GM21515 (cell line): ENCODE data around the gene SHKBP1.
"Not testable (repeated sequence)": the region's sequence is repeated elsewhere in the genome, so short reads cannot be mapped to it uniquely, and the experiment has no call there.

Experiments used
- ATAC-seq: cut with Tn5 transposase; IDR thresholded peaks from one replicate; pipeline ENCODE4 v1.9.1; 2021; ENCODE audit not compliant: unreplicated experiment

Gene SHKBP1

GRCh38 chr19:40553885-40554857 lies 22.5 kb upstream of the SHKBP1 start:
- no peak for ATAC-seq

GRCh38 chr19:40555978-40556689 lies 20.5 kb upstream of the SHKBP1 start:
- no peak for ATAC-seq

DNA sequence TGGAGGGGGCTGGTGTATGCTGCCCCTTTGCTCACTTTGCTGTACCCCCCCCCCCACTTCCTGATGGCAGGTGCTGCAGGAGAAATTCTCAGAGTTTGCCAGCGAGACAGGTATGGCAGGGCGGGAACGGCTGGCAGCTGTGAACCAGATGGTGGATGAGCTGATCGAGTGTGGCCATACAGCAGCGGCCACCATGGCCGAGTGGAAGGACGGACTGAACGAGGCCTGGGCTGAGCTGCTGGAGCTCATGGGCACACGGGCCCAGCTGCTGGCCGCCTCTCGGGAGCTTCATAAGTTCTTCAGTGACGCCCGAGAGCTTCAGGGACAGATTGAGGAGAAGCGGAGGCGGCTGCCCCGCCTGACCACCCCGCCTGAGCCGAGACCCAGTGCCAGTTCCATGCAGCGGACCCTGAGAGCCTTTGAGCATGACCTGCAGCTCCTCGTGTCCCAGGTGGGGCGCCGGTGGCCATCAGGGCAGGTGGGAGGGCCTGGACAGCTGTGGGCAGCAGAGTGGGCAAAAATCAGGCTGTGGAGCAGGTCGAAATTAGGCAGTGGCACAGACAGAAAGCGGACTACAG lies 19.6 kb upstream of the SHKBP1 start:
- no peak for ATAC-seq

GRCh38 chr19:40559394-40559793 lies 17.3 kb upstream of the SHKBP1 start:
- ATAC-seq: no peak

GRCh38 chr19:40560092-40560507 lies 16.6 kb upstream of the SHKBP1 start:
- no peak for ATAC-seq

GRCh38 chr19:40561947-40562346 lies 14.7 kb upstream of the SHKBP1 start:
- no peak for ATAC-seq

GRCh38 chr19:40564535-40564934 lies 12.1 kb upstream of the SHKBP1 start:
- ATAC-seq: not testable (repeated sequence)

DNA sequence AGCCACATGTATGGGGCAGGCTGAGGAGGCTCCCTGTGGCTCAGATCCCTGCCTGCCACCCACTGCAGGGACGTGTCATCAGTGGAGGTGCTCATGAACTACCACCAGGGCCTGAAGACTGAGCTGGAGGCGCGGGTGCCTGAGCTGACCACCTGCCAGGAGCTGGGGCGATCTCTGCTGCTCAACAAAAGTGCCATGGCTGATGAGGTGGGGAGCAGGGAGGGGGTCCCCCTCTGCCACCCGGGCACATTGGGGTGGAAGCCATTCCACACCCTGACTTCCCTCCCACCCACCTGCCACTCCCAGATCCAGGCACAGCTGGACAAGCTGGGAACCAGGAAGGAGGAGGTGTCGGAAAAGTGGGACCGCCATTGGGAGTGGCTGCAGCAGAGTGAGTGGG lies 11.3 kb upstream of the SHKBP1 start:
- ATAC-seq: no peak

DNA sequence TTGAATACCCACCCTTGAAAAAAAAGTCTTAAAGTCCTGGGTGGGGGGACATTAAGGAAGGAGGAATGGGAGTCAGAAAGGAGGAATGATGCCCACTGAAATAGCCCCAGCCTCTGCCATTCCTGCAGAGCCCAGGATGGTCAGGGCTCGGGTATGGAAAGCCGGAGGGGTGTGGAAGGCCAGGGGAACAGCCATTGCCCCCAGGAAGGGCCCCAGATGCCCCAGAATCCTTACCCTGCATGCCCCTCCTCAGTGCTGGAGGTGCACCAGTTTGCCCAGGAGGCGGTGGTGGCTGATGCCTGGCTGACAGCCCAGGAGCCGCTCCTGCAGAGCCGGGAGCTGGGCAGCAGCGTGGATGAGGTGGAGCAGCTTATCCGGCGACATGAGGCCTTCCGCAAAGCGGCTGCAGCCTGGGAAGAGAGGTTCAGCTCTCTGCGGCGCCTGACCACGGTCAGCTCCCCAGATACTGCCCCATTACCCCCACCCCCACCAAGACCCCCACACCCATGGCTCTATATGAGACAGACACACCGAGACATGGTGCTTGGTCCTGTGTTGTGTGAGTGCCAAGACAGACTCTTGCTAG lies 10.7 kb upstream of the SHKBP1 start:
- no peak for ATAC-seq

DNA sequence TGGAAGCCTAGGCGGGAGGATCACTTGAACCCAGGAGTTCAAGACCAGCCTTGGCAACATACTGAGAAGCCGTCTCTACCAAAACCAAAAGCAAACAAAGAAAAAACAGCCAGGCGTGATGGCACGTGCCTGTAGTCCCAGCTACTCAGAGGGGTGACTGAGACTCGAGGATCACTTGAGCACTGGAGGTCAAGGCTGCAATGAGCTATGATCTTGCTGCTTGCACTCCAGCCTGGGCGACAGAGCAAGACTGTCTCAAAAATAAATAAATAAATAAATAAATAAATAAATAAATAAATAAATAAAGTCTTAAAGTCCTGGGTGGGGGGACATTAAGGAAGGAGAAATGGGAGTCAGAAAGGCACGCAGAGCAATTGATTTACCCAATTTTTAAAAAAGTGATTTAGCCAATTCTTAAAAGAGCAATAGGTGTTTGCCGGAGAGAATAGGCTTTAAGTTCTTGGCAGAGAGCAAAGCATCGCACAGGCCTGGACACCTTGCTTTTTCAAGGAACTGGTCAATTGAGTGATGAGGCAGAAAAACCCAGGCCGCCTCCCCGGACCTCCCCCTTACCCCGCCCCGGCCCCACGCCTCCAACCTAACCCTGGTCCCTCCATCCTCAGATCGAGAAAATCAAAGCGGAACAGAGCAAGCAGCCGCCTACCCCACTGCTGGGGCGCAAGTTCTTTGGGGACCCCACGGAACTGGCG lies 9.5 kb upstream of the SHKBP1 start:
- ATAC-seq: no peak

DNA sequence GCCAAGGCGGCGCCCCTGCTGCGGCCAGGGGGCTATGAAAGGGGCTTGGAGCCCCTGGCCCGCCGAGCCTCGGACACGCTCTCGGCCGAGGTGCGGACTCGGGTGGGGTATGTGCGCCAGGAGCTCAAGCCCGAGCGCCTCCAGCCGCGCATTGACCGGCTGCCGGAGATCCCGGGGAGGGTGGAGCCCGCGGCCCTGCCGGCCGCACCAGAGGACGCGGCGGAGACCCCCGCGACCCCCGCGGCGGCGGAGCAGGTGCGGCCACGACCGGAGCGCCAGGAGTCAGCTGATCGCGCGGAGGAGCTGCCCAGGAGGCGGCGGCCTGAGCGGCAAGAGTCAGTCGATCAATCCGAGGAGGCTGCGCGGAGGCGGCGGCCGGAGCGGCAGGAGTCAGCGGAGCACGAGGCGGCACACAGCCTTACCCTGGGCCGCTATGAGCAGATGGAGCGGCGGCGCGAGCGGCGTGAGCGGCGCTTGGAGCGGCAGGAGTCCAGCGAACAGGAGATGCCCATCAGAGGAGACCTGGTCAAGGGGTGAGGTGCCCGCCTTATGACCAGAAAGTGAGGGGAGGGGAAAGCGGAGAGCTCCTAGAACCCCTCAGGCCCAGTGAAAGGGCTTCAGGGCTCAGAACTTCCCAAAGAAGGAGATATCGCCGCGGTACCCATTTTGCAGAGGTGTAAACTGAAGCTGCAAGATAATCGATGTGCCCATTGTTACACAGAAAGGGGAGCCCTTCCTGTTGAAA lies 8.8 kb upstream of the SHKBP1 start:
- no peak for ATAC-seq

DNA sequence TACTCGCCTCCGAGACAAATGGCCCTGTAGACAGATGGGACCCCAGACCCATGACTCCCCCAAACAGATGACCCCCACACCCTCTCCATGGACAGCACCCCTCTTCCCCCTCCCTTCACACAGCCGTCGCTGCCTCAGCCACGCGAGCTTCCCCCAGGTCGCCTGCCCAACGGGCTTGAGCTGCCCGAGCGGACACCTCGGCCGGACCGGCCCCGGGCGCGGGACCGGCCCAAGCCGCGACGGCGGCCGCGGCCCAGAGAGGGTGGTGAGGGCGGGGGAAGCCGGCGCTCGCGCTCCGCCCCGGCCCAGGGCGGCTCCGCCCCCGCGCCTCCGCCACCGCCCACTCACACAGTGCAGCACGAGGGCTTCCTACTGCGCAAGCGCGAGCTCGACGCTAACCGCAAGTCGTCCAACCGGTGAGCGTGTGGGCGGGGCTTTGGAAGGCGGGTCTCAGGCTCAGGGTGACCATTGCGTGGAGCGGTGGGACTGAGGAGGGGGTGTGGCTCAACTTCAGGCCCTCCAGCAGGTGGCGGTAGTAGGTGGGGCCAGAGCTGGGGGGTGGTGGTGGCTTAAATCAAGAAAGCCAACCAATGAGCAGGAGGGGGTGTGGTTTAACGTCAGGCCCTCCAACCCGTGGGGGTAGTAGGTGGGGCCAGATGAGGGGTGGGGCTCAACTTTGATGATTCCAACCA lies 6.2 kb upstream of the SHKBP1 start:
- peak; percentile 73 for ATAC-seq

GRCh38 chr19:40571005-40571318 lies 5.7 kb upstream of the SHKBP1 start:
- no peak for ATAC-seq

GRCh38 chr19:40571831-40572495 lies 4.7 kb upstream of the SHKBP1 start:
- no peak for ATAC-seq

DNA sequence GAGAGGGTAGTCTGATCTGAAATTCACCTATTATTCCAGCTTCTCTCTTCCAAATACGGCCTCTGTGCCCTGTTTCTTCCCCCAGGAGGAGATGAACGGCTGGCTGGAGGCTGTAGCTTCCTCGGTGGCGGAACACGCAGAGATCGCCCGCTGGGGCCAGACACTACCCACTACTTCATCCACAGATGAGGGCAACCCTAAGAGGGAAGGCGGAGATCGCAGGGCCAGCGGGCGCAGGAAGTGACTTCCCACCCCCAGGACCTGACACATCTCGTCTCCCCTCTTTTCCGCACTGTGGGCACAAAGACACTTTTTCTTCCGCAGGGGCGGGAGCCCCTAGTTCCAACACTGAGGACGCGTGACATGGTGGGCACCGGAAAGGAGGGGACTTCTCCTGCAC lies 1.3 kb upstream of the SHKBP1 start:
- ATAC-seq: no peak

- ATAC-seq: peak; percentile 7
Measured at GRCh38 chr19:40576151-40576584, 505 bp upstream of the SHKBP1 start.

DNA sequence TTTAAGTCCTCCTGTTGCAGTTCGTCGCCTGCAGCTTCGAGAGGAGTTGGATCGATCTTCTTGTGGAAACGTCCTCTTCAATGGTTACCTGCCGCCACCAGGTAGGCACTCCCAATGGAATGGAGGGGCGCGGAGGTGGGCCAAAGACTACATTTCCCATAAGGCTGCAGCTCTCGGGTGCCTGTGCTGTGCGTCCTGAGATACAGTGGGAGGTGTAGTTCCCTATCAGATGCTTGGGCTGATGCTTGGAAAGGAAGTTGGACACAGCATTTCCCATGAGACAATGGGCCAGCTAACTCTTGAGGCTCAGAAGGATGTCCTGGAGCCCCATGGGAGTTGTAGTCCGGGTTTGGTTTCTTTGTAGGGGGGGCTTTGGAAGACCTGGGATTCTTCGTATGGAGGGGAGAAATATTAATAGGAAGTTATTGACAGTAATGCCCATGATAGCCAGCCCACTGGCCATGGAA lies 1.8 kb downstream of the SHKBP1 start:
- ATAC-seq: no peak

GRCh38 chr19:40580619-40581018 lies 3.9 kb downstream of the SHKBP1 start:
- ATAC-seq: no peak

- no peak for ATAC-seq
Measured at GRCh38 chr19:40581531-40581930, 4.9 kb downstream of the SHKBP1 start.
